Stimulated activated naive CD4-positive, alpha-beta T cell (primary cell): Measurements from ENCODE around the gene CLCN6.

Source experiments
- DNase-seq, 6 experiments: peaks; one replicate each; lab custom pipeline; 2025; lab: John Stamatoyannopoulos, UW

The CLCN6 gene, protein sequence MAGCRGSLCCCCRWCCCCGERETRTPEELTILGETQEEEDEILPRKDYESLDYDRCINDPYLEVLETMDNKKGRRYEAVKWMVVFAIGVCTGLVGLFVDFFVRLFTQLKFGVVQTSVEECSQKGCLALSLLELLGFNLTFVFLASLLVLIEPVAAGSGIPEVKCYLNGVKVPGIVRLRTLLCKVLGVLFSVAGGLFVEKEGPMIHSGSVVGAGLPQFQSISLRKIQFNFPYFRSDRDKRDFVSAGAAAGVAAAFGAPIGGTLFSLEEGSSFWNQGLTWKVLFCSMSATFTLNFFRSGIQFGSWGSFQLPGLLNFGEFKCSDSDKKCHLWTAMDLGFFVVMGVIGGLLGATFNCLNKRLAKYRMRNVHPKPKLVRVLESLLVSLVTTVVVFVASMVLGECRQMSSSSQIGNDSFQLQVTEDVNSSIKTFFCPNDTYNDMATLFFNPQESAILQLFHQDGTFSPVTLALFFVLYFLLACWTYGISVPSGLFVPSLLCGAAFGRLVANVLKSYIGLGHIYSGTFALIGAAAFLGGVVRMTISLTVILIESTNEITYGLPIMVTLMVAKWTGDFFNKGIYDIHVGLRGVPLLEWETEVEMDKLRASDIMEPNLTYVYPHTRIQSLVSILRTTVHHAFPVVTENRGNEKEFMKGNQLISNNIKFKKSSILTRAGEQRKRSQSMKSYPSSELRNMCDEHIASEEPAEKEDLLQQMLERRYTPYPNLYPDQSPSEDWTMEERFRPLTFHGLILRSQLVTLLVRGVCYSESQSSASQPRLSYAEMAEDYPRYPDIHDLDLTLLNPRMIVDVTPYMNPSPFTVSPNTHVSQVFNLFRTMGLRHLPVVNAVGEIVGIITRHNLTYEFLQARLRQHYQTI

DNA sequence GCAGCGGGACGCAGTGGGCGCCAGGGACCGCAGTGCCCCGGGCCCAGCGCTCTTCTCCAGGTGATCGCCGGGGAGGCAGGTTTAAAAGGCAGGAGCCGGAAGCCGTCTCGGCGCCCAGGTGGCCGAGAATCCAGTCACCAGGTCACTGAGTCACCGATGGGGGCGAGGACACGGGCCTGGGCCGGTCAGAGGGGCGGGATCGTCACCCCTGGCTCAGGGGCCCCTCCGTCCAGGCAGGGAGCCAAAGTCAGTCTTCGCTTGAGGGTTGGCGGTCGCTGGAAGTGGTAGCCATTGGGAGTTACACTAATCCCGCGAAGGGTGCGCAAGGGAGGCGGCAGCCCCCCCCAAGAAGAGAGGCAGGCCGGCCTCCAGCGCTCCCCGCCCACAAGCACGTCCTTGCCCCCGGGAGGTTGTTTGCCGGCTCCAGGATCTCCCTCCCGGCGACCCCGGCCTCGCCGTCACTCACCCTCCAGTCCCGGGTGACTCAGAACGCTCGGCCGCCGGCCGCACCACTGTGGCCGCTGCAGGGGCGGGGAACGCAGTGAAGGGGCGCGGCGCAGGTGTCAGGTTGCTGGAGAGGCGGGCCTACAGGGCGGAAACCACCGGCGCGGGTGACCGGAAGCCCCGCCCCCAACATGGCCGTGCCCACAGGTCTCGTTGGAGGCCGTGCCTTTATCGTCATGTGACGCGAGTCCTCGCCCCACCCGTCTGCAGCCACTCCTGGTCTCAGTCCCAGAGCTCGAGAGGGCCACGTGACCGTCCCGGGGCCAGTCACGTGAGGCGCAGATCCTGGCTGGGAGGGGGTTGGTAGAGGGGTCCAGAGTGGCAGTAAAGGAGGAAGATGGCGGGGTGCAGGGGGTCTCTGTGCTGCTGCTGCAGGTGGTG lies at the start of gene CLCN6, which contains the start of gene MTHFR:
Gene CLCN6, plus strand, starts transcription at position 770 of the 885 bp plus-strand sequence. Its CDS starts 72 bp downstream, at position 842.
Gene MTHFR, minus strand, starts transcription at position 543 of the 885 bp plus-strand sequence. CDS start 2,848 bp downstream, outside the sequence.
- peak; percentile 95 to 98 (median 96) for DNase-seq

DNA sequence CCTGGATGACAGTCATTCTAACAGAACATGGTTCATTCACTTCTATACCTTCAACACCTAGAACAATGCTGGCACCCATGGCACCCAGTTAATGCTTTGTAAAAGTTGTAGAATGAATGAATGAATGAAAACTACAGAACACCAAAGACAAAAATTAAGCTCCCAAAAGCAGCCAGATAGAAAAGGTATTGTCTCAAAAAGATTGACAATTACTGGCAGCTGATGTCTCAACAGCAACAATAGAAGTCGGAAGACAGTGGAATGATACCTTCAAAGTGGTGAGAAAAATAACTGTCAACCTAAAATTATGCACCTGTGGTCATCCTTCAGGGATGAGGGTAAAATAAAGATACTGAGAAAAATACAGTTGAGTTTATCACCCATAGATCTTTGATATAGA lies 48.9 kb upstream of the CLCN6 start:
- no peak for DNase-seq

DNA sequence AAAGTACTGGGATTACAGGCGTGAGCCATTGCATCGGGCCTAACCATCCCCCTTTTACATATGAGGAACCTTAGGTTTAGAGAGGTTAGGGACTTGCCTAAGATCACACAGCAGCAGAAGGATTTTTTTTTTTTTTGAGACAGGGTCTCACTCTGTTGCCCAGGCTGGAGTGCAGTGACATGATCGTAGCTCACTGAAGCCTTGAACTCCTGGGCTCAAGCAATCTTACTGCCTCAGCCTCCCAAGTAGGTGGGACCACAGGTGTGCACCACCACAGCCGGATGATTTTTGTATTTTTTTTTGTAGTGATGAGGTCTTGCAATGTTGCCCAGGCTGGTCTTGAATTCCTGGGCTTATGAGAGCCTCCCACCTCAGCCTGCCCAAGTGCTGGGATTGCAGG lies 46.2 kb upstream of the CLCN6 start:
- DNase-seq, result no peak

DNA sequence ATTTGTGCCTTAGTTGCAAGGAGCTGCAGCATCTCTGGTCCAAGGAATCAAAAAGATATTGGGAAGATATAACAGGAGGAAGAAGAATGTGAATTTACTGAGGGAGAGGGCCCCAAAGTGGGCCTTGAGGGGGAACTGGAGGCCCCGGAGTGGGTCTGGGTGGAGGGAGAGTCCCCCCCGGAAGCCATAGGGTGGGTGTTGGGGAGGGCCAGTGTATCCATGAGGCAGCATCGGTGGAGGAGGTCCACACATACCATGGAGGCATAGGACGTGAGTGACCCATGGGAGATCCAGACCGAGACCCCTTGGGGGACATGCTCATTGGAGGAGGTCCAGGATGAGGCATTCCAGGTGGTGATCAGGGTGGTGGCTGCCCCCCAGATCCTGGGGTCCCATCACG lies 44.7 kb upstream of the CLCN6 start:
- no peak for DNase-seq

DNA sequence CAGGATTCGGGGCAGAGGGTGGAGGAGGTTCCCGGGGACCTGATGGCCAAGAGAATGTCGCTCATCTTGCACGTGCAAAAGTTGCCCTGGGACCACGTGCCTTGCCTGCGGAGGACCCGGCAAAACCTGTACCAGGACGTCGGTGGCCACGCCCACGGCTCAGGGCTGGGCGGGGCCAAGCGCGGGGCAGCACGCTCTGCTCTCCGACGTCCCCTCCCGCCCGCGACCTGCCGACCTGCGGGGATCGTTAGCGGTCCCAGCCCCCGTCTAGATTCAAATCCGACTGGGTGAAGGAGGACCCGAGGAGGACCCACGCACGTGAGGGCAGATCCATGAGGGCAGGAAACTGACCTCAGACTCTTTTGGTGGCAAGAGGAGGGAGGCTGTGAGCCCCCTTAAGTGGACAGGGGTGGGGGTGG lies 44.0 kb upstream of the CLCN6 start, which contains the start of gene C1orf167:
Gene C1orf167, plus strand, starts transcription at position 206 of the 419 bp plus-strand sequence. CDS start 2,208 bp downstream, outside the sequence.
- peak in 3 of 6 experiments; percentile 8 to 15 (median 11) for DNase-seq

DNA sequence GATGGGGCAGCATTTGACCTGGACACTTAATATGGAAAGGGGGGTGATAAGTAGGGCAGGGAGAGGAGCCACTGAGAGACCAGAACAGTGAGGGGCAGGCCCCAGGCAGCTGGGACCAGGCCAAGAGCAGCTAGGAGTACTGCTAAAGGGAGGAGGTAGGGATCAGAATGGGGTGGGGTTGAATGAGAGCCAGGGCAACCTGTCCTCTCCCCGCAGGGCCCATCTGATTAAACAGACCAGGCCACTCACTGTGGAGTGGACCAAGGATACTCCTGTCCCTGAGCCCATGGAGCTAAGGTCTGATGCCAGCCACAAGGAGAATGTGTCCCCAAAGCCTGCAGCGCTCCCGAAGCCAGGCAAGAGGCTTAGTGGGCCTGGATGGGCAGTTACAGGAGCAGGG lies 41.9 kb upstream of the CLCN6 start:
- DNase-seq, result no peak

DNA sequence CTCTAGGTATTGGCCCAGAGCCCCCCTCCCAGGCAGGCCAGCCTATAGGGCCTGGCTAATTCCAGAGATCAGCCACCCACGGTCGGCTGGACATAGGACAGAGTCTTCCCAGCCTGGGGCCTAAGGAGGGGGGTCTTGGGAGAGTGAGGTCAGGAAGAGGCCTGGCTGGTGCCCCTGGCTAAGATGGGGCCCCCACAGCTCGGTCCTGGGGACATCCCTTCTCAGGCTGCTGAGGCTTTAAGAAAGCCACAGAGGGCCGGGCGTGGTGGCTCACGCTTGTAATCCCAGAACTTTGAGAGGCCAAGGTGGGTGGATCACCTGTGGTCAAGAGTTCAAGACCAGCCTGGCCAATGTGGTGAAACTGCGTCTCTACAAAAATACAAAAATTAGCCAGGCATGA lies 41.5 kb upstream of the CLCN6 start:
- DNase-seq, result no peak

DNA sequence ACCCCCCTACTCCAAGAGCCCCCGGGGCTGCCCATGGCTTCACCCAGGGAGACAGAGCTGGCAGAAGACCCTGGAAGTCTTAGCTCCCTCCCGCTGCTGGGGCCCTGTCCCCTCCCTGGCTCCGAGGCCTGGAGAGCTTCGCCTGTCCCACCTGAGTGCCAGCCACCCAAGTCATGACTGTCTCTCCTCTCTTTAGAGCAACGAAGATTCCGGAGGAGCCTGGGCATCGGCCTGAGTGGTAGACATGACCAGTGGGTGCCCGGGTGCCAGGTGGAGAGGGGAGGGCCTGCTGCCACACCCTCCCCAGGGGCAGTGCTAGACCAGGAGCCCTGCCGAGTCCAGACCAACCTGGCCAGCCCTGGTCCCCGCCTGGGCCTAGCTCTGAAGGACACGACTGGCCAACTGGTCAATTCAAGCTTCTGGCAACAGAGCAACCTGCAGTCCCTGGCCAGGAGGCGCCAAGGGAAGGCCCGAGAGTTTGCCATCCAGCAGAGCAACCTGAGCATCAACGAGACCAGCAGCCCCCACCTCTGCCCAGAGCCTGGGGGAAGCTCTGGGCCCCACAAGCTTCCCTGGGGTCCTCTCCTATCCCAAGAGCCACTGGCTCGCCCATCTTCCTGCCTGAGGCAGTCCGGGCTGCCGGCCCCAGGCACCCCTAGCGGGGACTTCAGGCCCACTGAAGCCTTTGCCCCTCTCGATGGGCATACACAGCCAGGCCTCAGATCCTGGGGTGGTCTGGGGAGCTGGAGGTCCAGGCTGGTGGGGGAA lies 40.1 kb upstream of the CLCN6 start:
- no peak for DNase-seq

DNA sequence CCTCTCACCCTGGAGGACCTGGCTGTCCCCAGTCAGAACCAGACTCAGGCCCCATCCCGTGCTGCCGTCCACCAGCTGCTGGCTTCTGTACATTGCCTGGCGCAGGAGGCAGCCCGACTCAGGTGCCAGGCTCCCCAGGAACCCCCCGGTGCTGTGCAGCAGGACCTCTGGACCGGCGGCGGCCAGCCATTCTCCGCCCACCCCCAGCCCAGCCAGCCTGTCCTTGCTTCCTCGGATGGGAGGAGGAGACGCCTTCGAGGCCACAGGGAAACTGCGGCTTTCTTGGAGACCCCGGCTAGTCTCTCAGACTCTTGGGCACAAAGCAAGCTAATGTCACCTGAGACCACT lies 39.6 kb upstream of the CLCN6 start:
- no peak for DNase-seq

DNA sequence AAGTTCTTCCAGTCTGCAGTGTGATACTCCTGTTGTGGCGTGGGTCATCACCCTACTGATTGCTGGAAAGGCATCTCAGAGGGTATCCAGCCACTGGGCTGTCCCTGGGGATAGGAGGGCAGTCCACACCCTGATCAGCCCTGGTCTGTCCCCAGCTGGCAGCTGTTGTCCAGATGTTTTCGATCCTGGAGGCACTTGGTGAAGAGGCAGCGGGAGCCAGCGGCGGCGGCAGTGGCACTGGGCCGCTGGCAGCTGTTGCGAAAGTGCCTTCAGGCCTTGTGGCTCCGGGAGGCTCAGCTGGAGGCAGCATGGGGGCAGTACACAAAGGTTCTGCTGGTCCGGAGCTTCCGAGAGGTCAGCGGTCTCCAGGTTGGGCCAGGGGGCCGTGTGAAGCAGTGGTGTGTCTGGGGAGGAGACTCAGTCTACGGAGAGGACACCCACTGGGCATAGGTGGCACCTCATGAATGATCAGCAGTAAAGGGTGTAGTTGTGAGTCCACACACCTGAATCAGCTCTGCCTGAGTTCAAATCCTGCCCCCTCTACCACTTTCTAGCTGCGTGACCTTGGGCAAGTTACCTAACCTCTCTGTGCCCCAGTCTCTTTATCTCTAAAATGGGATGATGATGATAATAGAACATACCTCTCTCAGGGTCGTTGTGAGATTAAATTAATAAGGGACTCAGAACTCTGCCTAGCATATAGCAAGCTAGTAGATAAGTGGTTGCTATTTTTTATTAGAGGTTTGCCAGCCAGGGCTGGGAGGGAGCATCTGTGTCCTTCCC lies 37.9 kb upstream of the CLCN6 start:
- DNase-seq, result no peak

DNA sequence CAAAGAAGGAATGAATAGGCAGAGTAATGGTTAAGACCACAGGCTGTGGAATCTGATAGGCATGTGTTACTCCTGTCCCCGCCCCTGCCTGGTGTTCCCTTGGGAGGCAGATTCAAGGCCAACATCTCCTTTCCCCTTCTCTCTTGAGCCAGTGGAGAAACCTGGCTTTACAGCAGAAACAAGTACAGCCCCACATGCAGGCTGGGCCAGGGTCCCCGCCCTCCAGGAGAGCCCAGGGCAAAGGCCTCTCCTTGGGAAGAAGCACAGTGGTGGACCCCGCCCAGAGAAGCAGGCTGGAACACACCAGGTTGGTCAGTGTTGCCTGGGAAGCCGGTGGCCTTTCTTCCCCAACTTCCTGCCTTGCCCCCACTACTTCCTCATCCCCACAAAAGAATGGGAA lies 37.2 kb upstream of the CLCN6 start:
- no peak for DNase-seq

DNA sequence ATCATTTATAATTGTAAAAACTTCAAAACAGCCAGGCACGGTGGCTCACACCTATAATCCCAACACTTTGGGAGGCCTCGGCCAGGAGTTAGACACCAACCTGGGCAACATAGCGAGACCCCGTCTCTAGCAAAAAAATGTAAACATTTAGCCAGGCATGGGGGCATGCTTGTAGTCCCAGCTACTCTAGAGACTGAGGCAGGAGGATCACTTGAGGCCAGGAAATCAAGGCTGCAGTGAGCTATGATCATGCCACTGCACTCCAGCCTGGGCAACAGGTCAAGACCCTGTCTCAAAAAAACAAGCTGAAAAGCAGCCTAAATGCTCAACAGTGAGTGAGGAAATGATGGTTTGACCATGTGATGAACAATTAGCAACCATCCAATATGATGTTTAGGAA lies 36.7 kb upstream of the CLCN6 start:
- DNase-seq, result no peak

DNA sequence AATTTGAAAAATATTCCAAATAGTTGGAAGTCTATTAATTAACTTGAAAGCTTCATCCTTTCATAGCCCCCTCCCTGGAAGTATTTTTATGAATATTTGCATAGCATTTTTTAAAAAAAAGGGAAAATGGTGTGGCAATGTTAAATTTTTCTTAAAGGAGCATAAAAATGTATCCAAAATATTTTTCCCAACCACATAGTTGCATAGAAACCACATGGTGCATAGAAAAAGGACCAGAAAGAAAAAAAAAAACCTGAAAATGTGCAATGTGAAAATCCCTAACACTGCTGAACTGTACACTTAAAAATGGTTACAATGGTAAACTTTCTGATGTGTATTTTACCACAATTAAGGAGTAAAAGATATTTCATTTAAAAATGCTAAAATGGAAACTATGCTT lies 36.0 kb upstream of the CLCN6 start:
- DNase-seq, result no peak

DNA sequence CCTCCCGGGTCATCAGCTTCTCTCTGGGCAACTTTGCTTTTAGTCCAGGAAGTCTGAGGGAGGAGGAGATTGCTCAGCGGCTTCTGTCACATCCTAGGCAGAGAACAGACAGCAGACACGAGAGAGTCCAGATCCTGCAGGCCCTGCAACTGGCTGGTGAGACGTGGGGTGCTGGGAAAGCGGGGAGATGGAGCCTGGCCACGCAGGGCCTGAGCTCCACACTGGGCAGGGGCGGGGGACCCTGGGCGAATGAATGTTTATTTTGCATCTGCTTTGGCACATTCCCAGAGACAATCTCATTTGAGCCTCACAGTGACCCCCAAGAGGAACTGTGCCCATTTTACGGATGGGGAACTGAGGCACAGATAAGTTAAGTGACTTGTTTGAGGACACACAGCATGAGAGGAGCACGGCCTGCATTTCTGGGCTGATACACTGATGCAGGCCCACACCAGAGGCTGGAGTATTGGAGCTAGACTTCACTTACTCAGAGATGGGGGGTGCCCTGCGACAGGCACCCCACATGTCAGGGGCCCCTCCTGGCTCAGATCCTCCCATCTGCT lies 34.4 kb upstream of the CLCN6 start:
- DNase-seq, result no peak

DNA sequence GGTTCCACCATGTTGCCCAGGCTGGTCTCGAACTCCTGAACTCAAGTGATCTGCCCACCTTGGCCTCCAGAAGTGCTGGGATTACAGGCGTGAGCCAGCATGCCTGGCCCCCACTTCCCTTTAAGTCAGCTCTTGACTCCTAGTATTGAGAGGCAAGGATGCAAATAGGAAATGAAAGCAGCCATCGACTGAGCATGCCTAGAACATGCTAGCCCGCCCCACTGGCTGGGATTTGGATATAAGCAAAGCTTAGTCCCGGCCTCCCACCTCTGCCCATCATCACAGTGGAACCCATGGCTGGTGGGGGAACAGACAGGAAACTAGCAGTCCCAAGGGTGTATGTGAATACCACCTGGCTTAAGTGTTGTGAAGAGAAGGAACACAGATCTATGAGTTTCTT lies 33.5 kb upstream of the CLCN6 start:
- no peak for DNase-seq

DNA sequence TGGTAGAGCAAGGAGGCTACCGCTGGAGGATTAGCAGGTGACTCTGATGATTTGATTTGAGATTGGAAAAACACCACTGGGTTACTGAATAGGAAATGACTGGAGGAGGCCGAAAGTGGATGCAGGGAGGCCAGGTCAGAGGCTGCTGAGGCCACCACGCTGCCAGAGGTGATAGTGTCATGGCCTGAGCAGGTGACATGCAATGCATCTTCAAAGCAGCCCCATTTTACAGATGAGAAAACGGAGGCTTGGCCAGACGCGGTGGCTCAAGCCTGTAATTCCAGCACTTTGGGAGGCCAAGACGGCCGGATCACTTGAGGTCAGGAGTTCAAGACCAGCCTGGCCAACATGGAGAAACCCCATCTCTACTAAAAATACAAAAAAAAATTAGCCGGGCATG lies 31.2 kb upstream of the CLCN6 start:
- DNase-seq, result no peak

DNA sequence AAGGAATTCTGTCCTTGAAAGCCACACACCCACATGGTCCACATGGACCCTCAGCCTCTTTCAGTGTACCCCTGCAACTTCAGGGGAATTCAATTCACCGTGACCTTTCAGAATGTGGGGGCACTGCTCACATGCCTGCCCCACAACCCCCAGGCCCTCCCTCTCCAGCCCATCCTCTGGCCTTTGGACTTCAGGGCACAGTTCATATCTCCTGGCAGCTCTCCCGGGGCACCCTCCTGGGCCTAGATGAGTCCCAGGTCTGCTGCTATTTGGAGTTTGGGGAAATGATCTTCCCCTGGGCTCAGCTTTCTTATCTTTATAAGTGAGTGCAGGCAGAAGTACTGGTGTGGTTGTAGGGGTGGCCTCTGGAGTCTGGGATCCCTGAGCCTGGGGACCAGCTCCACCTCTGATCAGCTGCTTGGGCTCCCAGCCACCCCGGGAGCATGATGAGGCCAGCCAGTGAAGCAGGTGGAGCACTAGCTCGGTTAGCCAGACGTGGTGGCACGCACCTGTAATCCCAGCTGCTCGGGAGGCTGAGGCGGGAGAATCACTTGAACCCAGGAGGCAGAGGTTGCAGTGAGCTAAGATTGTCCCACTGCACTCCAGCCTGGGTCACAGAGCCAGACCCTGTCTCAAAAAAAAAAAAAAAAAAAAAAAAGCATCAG lies 28.2 kb upstream of the CLCN6 start:
- DNase-seq, result no peak

DNA sequence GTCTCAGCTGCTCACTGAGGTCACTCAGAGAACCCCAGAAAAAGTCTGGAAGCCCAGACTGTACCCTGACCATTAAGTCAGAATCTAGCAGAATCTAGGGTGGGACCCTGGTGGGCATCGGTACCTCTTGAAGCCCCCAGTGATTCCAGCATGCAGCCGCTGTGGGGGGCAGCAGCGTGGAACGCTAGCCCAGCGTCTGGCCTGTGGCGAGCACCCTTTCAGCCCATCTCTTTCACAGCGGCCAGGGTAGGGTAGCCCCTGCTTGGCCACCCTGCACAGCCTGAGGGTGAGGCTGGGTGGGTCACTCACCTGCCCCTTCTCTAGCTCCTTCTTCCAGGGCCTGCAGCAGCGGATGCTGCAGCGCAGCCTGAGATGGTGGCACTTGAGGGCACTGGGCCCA lies 27.7 kb upstream of the CLCN6 start:
- no peak for DNase-seq

DNA sequence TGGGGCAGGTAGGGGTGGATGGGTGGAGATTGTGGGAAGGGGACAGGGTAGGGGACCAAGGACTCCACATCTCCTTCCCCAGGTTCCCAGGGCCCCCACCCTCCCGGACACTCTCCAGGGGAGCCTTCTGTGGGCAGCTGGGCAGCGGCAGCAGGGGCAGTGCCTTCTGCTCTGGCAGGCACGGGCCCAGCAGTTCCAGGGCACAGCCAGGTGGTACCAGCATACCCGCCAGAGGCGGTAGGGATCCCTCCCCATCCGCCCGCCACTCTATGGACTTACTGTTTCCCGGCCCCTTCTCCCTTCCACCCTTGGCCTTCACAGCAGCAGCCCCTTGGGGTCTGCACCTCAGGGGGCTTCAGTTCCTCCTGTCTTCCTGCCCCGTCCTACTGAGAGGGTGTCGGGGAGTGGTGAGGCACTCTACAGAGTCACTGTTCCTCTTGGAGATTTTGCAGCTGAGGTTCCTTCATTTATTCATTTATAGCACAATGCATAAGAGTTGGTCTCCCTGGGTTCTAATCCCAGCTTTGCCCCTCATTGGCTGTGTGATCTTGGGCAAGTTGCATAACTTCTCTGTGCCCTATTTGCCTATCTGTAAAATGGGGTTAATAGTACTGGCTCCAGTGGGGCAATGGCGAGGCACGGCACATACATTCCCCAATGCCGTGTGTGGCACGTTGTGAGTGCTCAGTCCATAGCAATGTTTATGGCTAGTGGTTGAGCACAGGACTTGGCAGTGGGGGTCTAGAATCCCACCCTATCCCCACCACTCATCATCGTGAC lies 27.0 kb upstream of the CLCN6 start:
- no peak for DNase-seq
